K562 (cell line): ENCODE measurements around the gene TRAK1. TPM values are rescaled to one million over a fixed set of nuclear protein-coding genes. Genes with fewer than 3 reads are reported as not detected.

ENCODE experiments used
- ATAC-seq: fragments of 200-7000 bp; cut with Tn5 transposase; 3 replicates; pipeline ENCODE4 v1.9.1; 2020; ENCODE audit warnings: moderate library complexity
- BruUV-seq: library from RNA; stranded (reverse); fragments of 400-500 nt; replicated peaks from 2 replicates; lab custom pipeline; 2021; lab: Mats Ljungman, UMichigan
- CTCF ChIA-PET: fragments of 300-600 bp; formaldehyde crosslinking; extraction: SDS; loops from one replicate; lab custom pipeline; 2021; ENCODE audit warnings: low intra/inter-chr PET ratio; lab: Yijun Ruan, JAX
- POLR2A ChIA-PET: fragments of 300-600, 350-650 bp; sonication (Branson Sonifier 250); formaldehyde crosslinking; extraction: SDS; loops from one replicate; lab custom pipeline; 2021; ENCODE audit warnings: antibody characterized with exemption, inconsistent platforms; lab: Yijun Ruan, JAX
- DNase-seq, 4 experiments: peaks; one replicate each; pipeline versions ENCODE4 v3.0.0 to v3.0.0-alpha.2; 2011 to 2018; ENCODE audit warnings: low spot score in 3 of 4, mixed read lengths in 3 of 4; ENCODE audit errors: extremely low read depth in 1 of 4
- FAIRE-seq: peaks from 2 replicates; lab custom pipeline; 2011; peaks lifted over from hg19 to GRCh38; lab: Jason Lieb, UNC
- H2AFZ ChIP-seq: 2 replicates; pipeline ENCODE4 v1.6.0; 2011; ENCODE audit warnings: low read depth, low read length, control low read depth, inconsistent platforms
- H3K27ac ChIP-seq: fragments of 200-600 bp; 3 replicates; pipeline ENCODE4 v1.8.0; 2011; ENCODE audit warnings: low read depth, mild to moderate bottlenecking, control low read depth, inconsistent platforms, low read length, moderate library complexity, mixed read lengths; ENCODE audit errors: extremely low read depth
- H3K27me3 ChIP-seq, 2 experiments: fragments of 300-600 bp in 1 of 2; 2 replicates in 1 of 2; 3 replicates in 1 of 2; pipeline versions ENCODE4 v1.6.0 to v1.8.0; 2011; ENCODE audit warnings: inconsistent platforms in 2 of 2, low read length in 2 of 2, mild to moderate bottlenecking in 1 of 2, mixed read lengths in 1 of 2, moderate library complexity in 1 of 2; ENCODE audit not compliant: control insufficient read depth in 2 of 2, insufficient read depth in 2 of 2
- H3K36me3 ChIP-seq: fragments of 300-600 bp; 3 replicates; pipeline ENCODE4 v1.8.0; 2011; ENCODE audit warnings: mild to moderate bottlenecking, low read length, inconsistent platforms; ENCODE audit not compliant: control insufficient read depth, insufficient read depth
- H3K4me1 ChIP-seq, 2 experiments: fragments of 200-600 bp in 1 of 2; replicated peaks in 1 of 2; 2 replicates in 1 of 2; 3 replicates in 1 of 2; pipeline versions ENCODE4 v1.5.1 to v1.8.0; 2011; ENCODE audit warnings: inconsistent platforms in 2 of 2, low read length in 2 of 2, mild to moderate bottlenecking in 1 of 2, mixed read lengths in 1 of 2, moderate library complexity in 1 of 2; ENCODE audit not compliant: control insufficient read depth in 2 of 2, insufficient read depth in 2 of 2
- H3K4me2 ChIP-seq: 2 replicates; pipeline ENCODE4 v1.6.1; 2011; ENCODE audit warnings: low read length, control low read depth, inconsistent platforms, mixed read lengths; ENCODE audit not compliant: insufficient read depth
- H3K4me3 ChIP-seq: fragments of 200-600 bp; sonication (generic), shearing (Covaris generic); 2 replicates; pipeline ENCODE4 v1.5.1; 2016; ENCODE audit warnings: control low read depth, inconsistent platforms
- H3K79me2 ChIP-seq: fragments of 200-600 bp; 3 replicates; pipeline ENCODE4 v1.8.0; 2011; ENCODE audit warnings: low read length, inconsistent platforms; ENCODE audit not compliant: control insufficient read depth, insufficient read depth
- H3K9ac ChIP-seq, 2 experiments: 2 replicates each; pipeline versions ENCODE4 v1.6.0 to v1.6.1; 2011; ENCODE audit warnings: low read depth in 2 of 2, low read length in 2 of 2, control low read depth in 1 of 2, inconsistent platforms in 1 of 2, mild to moderate bottlenecking in 1 of 2, mixed read lengths in 1 of 2; ENCODE audit not compliant: insufficient read depth in 1 of 2
- H3K9me1 ChIP-seq: one replicate; pipeline ENCODE4 v1.6.0; 2011; ENCODE audit warnings: inconsistent platforms, mild to moderate bottlenecking, low read length, moderate library complexity; ENCODE audit not compliant: control insufficient read depth, insufficient read depth
- H3K9me3 ChIP-seq: replicated peaks from 2 replicates; pipeline ENCODE4 v1.5.1; 2011; ENCODE audit warnings: low read depth, low read length, inconsistent platforms; ENCODE audit not compliant: control insufficient read depth, insufficient read depth
- H4K20me1 ChIP-seq: replicated peaks from 2 replicates; pipeline ENCODE4 v1.6.1; 2011; ENCODE audit warnings: low read length, inconsistent platforms, mixed read lengths; ENCODE audit not compliant: control insufficient read depth, insufficient read depth
- BRCA1 ChIP-seq, 2 experiments: fragments of 450-650 bp in 1 of 2; sonication (generic) in 1 of 2; formaldehyde crosslinking in 1 of 2; IDR thresholded peaks; 2 replicates each; pipeline versions ENCODE4 v1.5.0 to v1.6.1; 2017 to 2020; ENCODE audit warnings: mild to moderate bottlenecking in 1 of 2, missing genetic modification reagents in 1 of 2
- CEBPZ ChIP-seq: fragments of 150-350 bp; IDR thresholded peaks from 2 replicates; pipeline ENCODE4 v1.6.1; 2014; ENCODE audit warnings: low read depth, mild to moderate bottlenecking, low read length, borderline replicate concordance
- CSDE1 ChIP-seq, 2 experiments: fragments of 450-650 bp; IDR thresholded peaks; 2 replicates each; pipeline ENCODE4 v1.6.1; 2016; ENCODE audit warnings: mild to moderate bottlenecking in 1 of 2
- E2F1 ChIP-seq: sonication (generic); formaldehyde crosslinking; IDR thresholded peaks from 2 replicates; pipeline ENCODE4 v1.8.1; 2023; ENCODE audit warnings: mild to moderate bottlenecking, missing genetic modification reagents, moderate library complexity
- HNRNPK ChIP-seq: fragments of 200-400 bp; formaldehyde crosslinking; IDR thresholded peaks from one replicate; pipeline ENCODE4 v1.6.1; 2018; ENCODE audit warnings: mild to moderate bottlenecking, low read depth, low read length; ENCODE audit not compliant: poor library complexity, severe bottlenecking
- IRF2 ChIP-seq: sonication (generic); formaldehyde crosslinking; IDR thresholded peaks from 2 replicates; pipeline ENCODE4 v1.8.1; 2022; ENCODE audit warnings: mild to moderate bottlenecking, missing genetic modification reagents
- KAT2B ChIP-seq: IDR thresholded peaks from one replicate; pipeline ENCODE4 v1.6.1; 2012; ENCODE audit warnings: low read depth, mild to moderate bottlenecking, control low read depth, inconsistent platforms, low read length, moderate library complexity
- KAT7 ChIP-seq: sonication (generic); formaldehyde crosslinking; IDR thresholded peaks from 2 replicates; pipeline ENCODE4 v1.8.0; 2022; ENCODE audit warnings: missing genetic modification reagents, mild to moderate bottlenecking, borderline replicate concordance
- WHSC1 ChIP-seq: IDR thresholded peaks from one replicate; pipeline ENCODE4 v1.6.1; 2012; ENCODE audit warnings: low read length, control low read depth, inconsistent platforms
- YBX1 ChIP-seq: fragments of 450-650 bp; IDR thresholded peaks from 2 replicates; pipeline ENCODE4 v1.7.1; 2016; ENCODE audit warnings: mild to moderate bottlenecking
- ZNF277 ChIP-seq: fragments of 250-450 bp; sonication (Bioruptor Pico); IDR thresholded peaks from 2 replicates; pipeline ENCODE4 v1.8.0; 2022; ENCODE audit warnings: inconsistent platforms, mild to moderate bottlenecking, moderate library complexity, borderline replicate concordance
- ZNF512 ChIP-seq: IDR thresholded peaks from 2 replicates; pipeline ENCODE4 v1.6.1; 2016; ENCODE audit warnings: missing genetic modification characterization, missing compliant biosample characterization
- ZNF780A ChIP-seq: fragments of 250-450 bp; sonication (Bioruptor Pico); IDR thresholded peaks from 2 replicates; pipeline ENCODE4 v1.5.0; 2021; ENCODE audit warnings: mild to moderate bottlenecking
- ZZZ3 ChIP-seq: fragments of 450-650 bp; IDR thresholded peaks from 2 replicates; pipeline ENCODE4 v1.6.1; 2016; ENCODE audit warnings: antibody characterized with exemption, mild to moderate bottlenecking, moderate library complexity
- WGBS: fragments of 100-300 bp; shearing (Covaris generic); methylation state at CpG from one replicate; pipeline ENCODE4 v1.1.6; 2016; ENCODE audit warnings: low coverage, mixed read lengths; ENCODE audit not compliant: insufficient coverage; ENCODE audit errors: missing lambda C conversion rate; 5-methylcytosine and 5-hydroxymethylcytosine counted together
- in situ Hi-C: fragments of 300-500 bp; cut with MboI; formaldehyde crosslinking; loops from 4 replicates; pipeline ENCODE4 v1.15.0; 2018; ENCODE audit warnings: inconsistent platforms, mixed read lengths
- intact Hi-C: fragments of 100-400 bp; cut with micrococcal nuclease; formaldehyde crosslinking; loops from 2 replicates; pipeline ENCODE4 v1.14.2; 2022
- polyA plus RNA-seq, 8 experiments: library from polyadenylated mRNA; depleted of rRNA in 4 of 8; stranded (reverse) in 5 of 8; unstranded in 3 of 8; fragments of >200 nt; fragmentation: Nextera tagmentation in 2 of 8; fragmentation: Illumina TruSeq in 1 of 8; extraction: Ambion mirVana in 2 of 8; extraction: Trizol in 1 of 8; gene quantifications; 2 replicates each; pipeline versions ENCODE4 v1.2.1 to v1.2.3, GENCODE V29; 2011 to 2014; ENCODE audit warnings: inconsistent platforms in 1 of 8, missing spikeins in 1 of 8
- total RNA-seq, 7 experiments: library from RNA; depleted of rRNA in 6 of 7; stranded (reverse); fragments of >200 nt in 6 of 7; fragmentation: Illumina TruSeq in 2 of 7; extraction: Trizol in 2 of 7; gene quantifications; 2 replicates each; pipeline versions ENCODE4 v1.2.1 to v1.2.3, GENCODE V29; 2011 to 2021; ENCODE audit warnings: low replicate concordance in 1 of 7

TRAK1 gene
- total and polyA plus RNA-seq, 9 of the 15 experiments (the other 6 are each of a cell fraction or from before 2014, with no cell fraction given), result 5.3 to 28.5 (median 17.5) TPM

GRCh38 chr3:42220436-42221121 lies 129.4 kb downstream of the TRAK1 start:
- H4K20me1 ChIP-seq, result 0 out of 2 replicates have a peak, but pooled peaks cover 2% of the 10 kb centered on the region
- H3K36me3 ChIP-seq, result peaks cover 21% of the 10 kb centered on the region; the same call in 1 of the 3 replicates
- H3K9me3 ChIP-seq, result no peaks in the 10 kb centered on the region
- CTCF ChIA-PET, result no interaction called here
- in situ Hi-C loops, result loop anchor here (10.0 kb wide), 1 partner anchor 224 kb away; no protein-coding TSS in a partner anchor
- WGBS, result 81% methylated on average over 17 of the region's 17 CpGs
- H3K27me3 ChIP-seq, result no peaks in the 10 kb centered on the region
- H2AFZ ChIP-seq, result no peak overlapping the region
- DNase-seq (no peak), ATAC-seq (no peak), FAIRE-seq (no peak)
- no peak overlapping the region for H3K4me3 ChIP-seq
- intact Hi-C loops, result no loop called here
- BruUV-seq, result no TSS peak
- H3K27ac ChIP-seq, result no peak overlapping the region
- H3K4me2 ChIP-seq, result no peak overlapping the region
- H3K9ac ChIP-seq, result no peak overlapping the region
- H3K4me1 ChIP-seq, result no peaks in the 10 kb centered on the region
- no peaks in the 10 kb centered on the region for H3K9me1 ChIP-seq
- H3K79me2 ChIP-seq, result no peaks in the 10 kb centered on the region
- POLR2A ChIA-PET, result no interaction called here
- no peak for TF ChIP-seq ZNF780A (CRISPR knock-in tag)
- TF ChIP-seq KAT2B, result no peak
- TF ChIP-seq E2F1 (CRISPR knock-in tag), result no peak
- TF ChIP-seq HNRNPK, result no peak
- no peak for TF ChIP-seq CSDE1 (IDR thresholded peaks at IDR 0.05)
- no peak for TF ChIP-seq KAT7 (CRISPR knock-in tag)
- TF ChIP-seq BRCA1 (IDR thresholded peaks at IDR 0.05), result no peak
- no peak for TF ChIP-seq BRCA1 (CRISPR knock-in tag; IDR thresholded peaks at IDR 0.05)
- TF ChIP-seq WHSC1, result no peak
- TF ChIP-seq ZNF277 (CRISPR knock-in tag), result no peak
- no peak for TF ChIP-seq YBX1
- no peak for TF ChIP-seq ZNF512 (tag)
- no peak for TF ChIP-seq IRF2 (CRISPR knock-in tag)
- no peak for TF ChIP-seq ZZZ3
- no peak for TF ChIP-seq CEBPZ
